NB4 (cell line): Measurements from ENCODE around the gene LRRFIP2.
A peak's percentile ranks its signal among the peaks of the same experiment; 100 is the strongest.

Experiments used
- DNase-seq: peaks from one replicate; pipeline ENCODE4 v3.0.0; 2010; ENCODE audit warnings: low read depth
- H3K4me3 ChIP-seq: one replicate; pipeline ENCODE4 v1.5.1; 2011; ENCODE audit warnings: mild to moderate bottlenecking, low read depth, low read length, moderate library complexity
- CTCF ChIP-seq: IDR thresholded peaks from one replicate; pipeline ENCODE4 v1.5.1; 2012; ENCODE audit warnings: low read depth, low read length
- MAX ChIP-seq: IDR thresholded peaks from 2 replicates; pipeline ENCODE4 v1.6.1; 2011; ENCODE audit warnings: low read depth, low read length
- MYC ChIP-seq: IDR thresholded peaks from 2 replicates; pipeline ENCODE4 v1.6.1; 2011; ENCODE audit warnings: low read depth, low read length
- POLR2A ChIP-seq: IDR thresholded peaks from 2 replicates; pipeline ENCODE4 v1.6.1; 2011; ENCODE audit warnings: mild to moderate bottlenecking; ENCODE audit not compliant: insufficient read length; ENCODE audit errors: extremely low read depth

Gene LRRFIP2

GRCh38 chr3:37024820-37025405, 149.5 kb downstream of the LRRFIP2 start:
- TF ChIP-seq MYC, result no peak
- no peak for TF ChIP-seq MAX
- no peak for TF ChIP-seq POLR2A
- TF ChIP-seq CTCF, result no peak
- DNase-seq, result peak; percentile 80
- H3K4me3 ChIP-seq, result no peak overlapping the region

- no peak overlapping the region for H3K4me3 ChIP-seq
- peak; percentile 9 for DNase-seq
- TF ChIP-seq MYC (no peak), CTCF (no peak), POLR2A (no peak), MAX (no peak)
Measured at GRCh38 chr3:37024092-37024491, 150.3 kb downstream of the LRRFIP2 start.

GRCh38 chr3:37017683-37018082, 156.7 kb downstream of the LRRFIP2 start:
- no peak overlapping the region for H3K4me3 ChIP-seq
- TF ChIP-seq POLR2A (no peak), MAX (no peak), MYC (no peak), CTCF (no peak)
- no peak for DNase-seq

GRCh38 chr3:37016903-37017302, 157.5 kb downstream of the LRRFIP2 start:
- no peak for DNase-seq
- no peak overlapping the region for H3K4me3 ChIP-seq
- no peak for TF ChIP-seq CTCF
- TF ChIP-seq MYC, result no peak
- TF ChIP-seq MAX, result no peak
- no peak for TF ChIP-seq POLR2A

- no peak for DNase-seq
- no peak overlapping the region for H3K4me3 ChIP-seq
- TF ChIP-seq POLR2A (no peak), MAX (no peak), CTCF (no peak), MYC (no peak)
Measured at GRCh38 chr3:37015642-37016041, 158.7 kb downstream of the LRRFIP2 start.

GRCh38 chr3:37014620-37015019, 159.8 kb downstream of the LRRFIP2 start:
- no peak for DNase-seq
- H3K4me3 ChIP-seq, result no peak overlapping the region
- no peak for TF ChIP-seq MAX
- TF ChIP-seq POLR2A, result no peak
- TF ChIP-seq CTCF, result no peak
- no peak for TF ChIP-seq MYC
